SK-N-SH (cell line): ENCODE results near the gene TMEM44. TPM values are rescaled to one million over a fixed set of nuclear protein-coding genes. Genes with fewer than 3 reads are reported as not detected.
"Not testable (repeated sequence)": the region's sequence is repeated elsewhere in the genome, so short reads cannot be mapped to it uniquely, and the experiment has no call there.

ENCODE experiments used
- CTCF ChIA-PET: fragments of 300-600, 350-600 bp; formaldehyde crosslinking; extraction: SDS; loops from one replicate; lab custom pipeline; 2021; lab: Yijun Ruan, JAX
- POLR2A ChIA-PET: fragments of 350-600 bp; sonication (Branson Sonifier 250); formaldehyde crosslinking; extraction: SDS; loops from one replicate; lab custom pipeline; 2020; ENCODE audit warnings: antibody characterized with exemption, inconsistent platforms; lab: Yijun Ruan, JAX
- DNase-seq: peaks from one replicate; pipeline ENCODE4 v3.0.0; 2012
- H2AFZ ChIP-seq: fragments of 200-600 bp; sonication (generic); 2 replicates; pipeline ENCODE4 v1.8.1; 2016; ENCODE audit warnings: antibody characterized with exemption, mild to moderate bottlenecking, low read depth
- H3F3A ChIP-seq: fragments of 200-600 bp; sonication (generic); replicated peaks from 2 replicates; pipeline ENCODE3; 2016; ENCODE audit warnings: antibody characterized with exemption, mild to moderate bottlenecking; ENCODE audit not compliant: insufficient read depth
- H3K27ac ChIP-seq, 2 experiments: fragments of 200-500 bp in 1 of 2; fragments of 200-600 bp in 1 of 2; sonication (Bioruptor generic) in 1 of 2; sonication (generic), shearing (Covaris generic) in 1 of 2; 2 replicates each; pipeline versions ENCODE4 v1.5.1 to v1.6.1; 2014 to 2016; ENCODE audit warnings: low read depth in 2 of 2, inconsistent platforms in 1 of 2, low read length in 1 of 2, mild to moderate bottlenecking in 1 of 2, mixed read lengths in 1 of 2
- H3K27me3 ChIP-seq: fragments of 200-600 bp; sonication (generic), shearing (Covaris generic); 2 replicates; pipeline ENCODE4 v1.6.1; 2016; ENCODE audit warnings: mixed run types; ENCODE audit not compliant: insufficient read depth
- H3K36me3 ChIP-seq, 2 experiments: fragments of 200-500 bp in 1 of 2; fragments of 200-600 bp in 1 of 2; sonication (Bioruptor generic) in 1 of 2; sonication (generic) in 1 of 2; replicated peaks in 1 of 2; 2 replicates each; pipeline versions ENCODE3 to v1.5.1; 2014 to 2016; ENCODE audit warnings: low read length in 1 of 2, mild to moderate bottlenecking in 1 of 2; ENCODE audit not compliant: insufficient read depth in 2 of 2, control insufficient read depth in 1 of 2
- H3K4me1 ChIP-seq, 2 experiments: fragments of 200-500 bp in 1 of 2; fragments of 200-600 bp in 1 of 2; sonication (Bioruptor generic) in 1 of 2; sonication (generic), shearing (Covaris generic) in 1 of 2; 2 replicates each; pipeline versions ENCODE4 v1.5.1 to v1.6.1; 2014 to 2016; ENCODE audit warnings: low read depth in 1 of 2, low read length in 1 of 2, mixed run types in 1 of 2; ENCODE audit not compliant: insufficient read depth in 2 of 2, control insufficient read depth in 1 of 2
- H3K4me2 ChIP-seq: fragments of 200-600 bp; sonication (generic), shearing (Covaris generic); 2 replicates; pipeline ENCODE4 v1.6.1; 2017; ENCODE audit warnings: mixed run types
- H3K4me3 ChIP-seq, 2 experiments: fragments of 200-500 bp in 1 of 2; fragments of 200-600 bp in 1 of 2; sonication (Bioruptor generic) in 1 of 2; sonication (generic), shearing (Covaris generic) in 1 of 2; 2 replicates each; pipeline versions ENCODE4 v1.5.1 to v1.8.1; 2014 to 2016; ENCODE audit warnings: low read depth in 2 of 2, inconsistent platforms in 1 of 2, low read length in 1 of 2, mild to moderate bottlenecking in 1 of 2, mixed read lengths in 1 of 2, moderate library complexity in 1 of 2
- H3K79me2 ChIP-seq: fragments of 200-600 bp; sonication (generic); 2 replicates; pipeline ENCODE4 v1.8.1; 2017; ENCODE audit warnings: mild to moderate bottlenecking; ENCODE audit not compliant: insufficient read depth
- H3K9ac ChIP-seq: fragments of 200-600 bp; sonication (generic); 2 replicates; pipeline ENCODE4 v1.6.1; 2017; ENCODE audit warnings: mixed run types
- H3K9me2 ChIP-seq: fragments of 200-600 bp; sonication (generic); 2 replicates; pipeline ENCODE4 v1.6.1; 2017; ENCODE audit warnings: mixed run types
- H3K9me3 ChIP-seq: fragments of 200-600 bp; sonication (generic); 2 replicates; pipeline ENCODE4 v1.6.1; 2017; ENCODE audit warnings: mixed run types, mild to moderate bottlenecking, moderate library complexity
- H4K20me1 ChIP-seq: fragments of 200-600 bp; sonication (generic); 2 replicates; pipeline ENCODE4 v1.6.1; 2017; ENCODE audit warnings: mild to moderate bottlenecking, mixed run types; ENCODE audit not compliant: insufficient read depth
- CHD2 ChIP-seq: fragments of 150-350 bp; IDR thresholded peaks from 2 replicates; pipeline ENCODE4 v1.6.1; 2018; ENCODE audit warnings: low read length; ENCODE audit not compliant: partially characterized antibody
- FOXJ3 ChIP-seq: sonication (generic); formaldehyde crosslinking; IDR thresholded peaks from 2 replicates; pipeline ENCODE4 v1.5.1; 2020; ENCODE audit warnings: mild to moderate bottlenecking, missing genetic modification reagents
- GATA2 ChIP-seq: sonication (generic); formaldehyde crosslinking; IDR thresholded peaks from 2 replicates; pipeline ENCODE4 v1.5.0; 2020; ENCODE audit warnings: mild to moderate bottlenecking, missing genetic modification reagents
- MXI1 ChIP-seq: IDR thresholded peaks from 2 replicates; pipeline ENCODE4 v1.6.1; 2012; ENCODE audit warnings: mild to moderate bottlenecking, low read depth, low read length, improper control_type of control experiment
- RAD21 ChIP-seq: IDR thresholded peaks from 2 replicates; pipeline ENCODE4 v1.6.1; 2012; ENCODE audit warnings: mild to moderate bottlenecking, low read length
- RFX5 ChIP-seq: IDR thresholded peaks from 2 replicates; pipeline ENCODE4 v1.6.1; 2012; ENCODE audit warnings: mild to moderate bottlenecking, improper control_type of control experiment, low read length
- TCF12 ChIP-seq: IDR thresholded peaks from 2 replicates; pipeline ENCODE4 v1.4.0; 2012
- WGBS: methylation state at CpG from one replicate; pipeline ENCODE4 v1.1.6; 2017; ENCODE audit warnings: low lambda C conversion rate; 5-methylcytosine and 5-hydroxymethylcytosine counted together
- polyA plus RNA-seq, 3 experiments: library from polyadenylated mRNA; depleted of rRNA; stranded (reverse); fragments of >200 nt; gene quantifications; 2 replicates each; pipeline ENCODE4 v1.2.3, GENCODE V29; 2012
- TF ChIP-seq, protein P1 (sequence below): fragments of 200-600 bp; sonication (generic); IDR thresholded peaks from 2 replicates; pipeline ENCODE4 v1.6.1; 2017; ENCODE audit warnings: antibody characterized with exemption, mild to moderate bottlenecking, moderate library complexity
- TF ChIP-seq, protein P2 (sequence below): IDR thresholded peaks from 2 replicates; pipeline ENCODE4 v1.4.0; 2012; ENCODE audit warnings: low read depth, borderline replicate concordance
- TF ChIP-seq, protein P3 (sequence below): IDR thresholded peaks from 2 replicates; pipeline ENCODE4 v1.4.0; 2012; ENCODE audit warnings: low read depth

TMEM44 gene
- polyA plus RNA-seq, 1 of the 3 experiments (the other 2 are of a cell fraction): 22.6 TPM

DNA sequence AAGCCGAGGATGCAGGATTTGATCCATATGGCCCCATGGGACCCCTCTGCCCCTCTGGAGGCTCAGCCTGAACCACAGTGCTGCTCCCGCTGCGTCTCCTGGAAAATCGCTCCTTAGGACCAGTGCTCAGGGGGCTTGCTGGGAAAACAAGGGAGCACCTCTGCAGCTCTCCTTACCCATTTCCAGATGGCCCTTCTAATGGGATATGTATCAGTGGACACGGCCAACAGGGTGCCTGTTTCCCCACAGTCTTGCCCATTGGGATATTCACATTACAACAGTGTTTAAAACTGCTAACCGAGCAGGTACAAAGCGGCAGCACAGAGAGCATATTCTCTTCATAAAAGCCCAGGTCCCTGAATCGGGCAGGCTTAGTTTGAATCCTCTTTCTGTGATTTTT, 27.1 kb downstream of the TMEM44 start:
- Histone ChIP-seq H3K27ac (no peak overlapping the region), H3K27me3 (no peaks in the 10 kb centered on the region), H3K4me2 (no peak overlapping the region), H4K20me1 (no peaks in the 10 kb centered on the region), H3K9me3 (no peaks in the 10 kb centered on the region), H3K79me2 (no peaks in the 10 kb centered on the region), H2AFZ (no peak overlapping the region), H3K9me2 (no peaks in the 10 kb centered on the region), H3K9ac (no peak overlapping the region), H3K36me3 (peaks cover 0 to 8% of the 10 kb centered on the region in 2 experiments), H3F3A (peaks cover 12% of the 10 kb centered on the region), H3K4me1 (peaks cover 0 to 7% of the 10 kb centered on the region in 2 experiments; a peak in 1 of 4 replicates)
- WGBS: 92% methylated on average over 7 of the region's 8 CpGs
- POLR2A ChIA-PET: no interaction called here
- CTCF ChIA-PET: interaction anchor here (1.3 to 3.5 kb wide), 4 partner anchors 11 to 273 kb away, joined by 3 to 31 read pairs (median 4); no protein-coding TSS in a partner anchor
- TF ChIP-seq GATA2 (CRISPR knock-in tag) (peak; percentile 54), MXI1 (no peak)
- TF ChIP-seq, all 33 proteins: peak for 1
- no peak overlapping the region for H3K4me3 ChIP-seq
- peak; percentile 66 for DNase-seq

DNA sequence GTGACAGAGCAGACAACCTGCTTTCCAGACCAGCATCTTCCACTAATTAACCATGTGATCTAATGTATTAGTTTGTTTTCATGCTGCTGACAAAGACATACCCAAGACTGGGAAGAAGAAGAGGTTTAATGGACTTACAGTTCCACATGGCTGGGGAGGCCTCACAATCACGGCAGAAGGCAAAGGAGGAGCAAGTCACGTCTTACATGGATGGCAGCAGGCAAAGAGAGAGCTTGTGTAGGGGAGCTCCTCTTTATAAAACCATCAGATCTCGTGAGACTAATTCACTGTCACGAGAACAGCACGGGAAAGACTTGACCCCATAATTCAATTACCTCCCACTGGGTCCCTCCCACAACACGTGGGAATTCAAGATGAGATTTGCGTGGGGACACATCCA, 27.9 kb downstream of the TMEM44 start:
- CTCF ChIA-PET: interaction anchor here (0.9 to 3.5 kb wide), 7 partner anchors 10 to 272 kb away, joined by 3 to 31 read pairs (median 4); partner anchors contain the start of gene LSG1
- not testable (repeated sequence) for H3K79me2 ChIP-seq

DNA sequence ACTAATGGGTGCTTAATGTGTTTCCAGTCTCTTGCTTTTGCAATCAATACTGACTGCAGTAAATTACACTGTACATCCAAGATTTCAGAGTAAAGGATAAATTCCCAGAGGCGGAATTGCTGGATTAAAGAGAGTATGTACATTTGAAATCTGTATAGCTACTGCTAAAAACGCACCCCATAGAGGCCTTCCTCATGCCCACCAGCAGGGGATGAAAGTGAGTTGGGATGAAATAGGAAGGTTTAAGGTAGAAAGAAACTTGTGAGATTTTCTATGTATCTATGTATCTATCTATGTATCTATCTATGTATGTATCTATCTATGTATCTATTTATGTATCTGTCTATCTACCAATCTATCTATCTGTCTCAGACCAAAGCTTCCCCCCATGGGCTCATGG, 28.4 kb downstream of the TMEM44 start:
- Histone ChIP-seq H3K36me3 (peaks cover 0 to 8% of the 10 kb centered on the region in 2 experiments), H3K4me2 (no peak overlapping the region), H3K9ac (no peak overlapping the region), H3K27me3 (no peaks in the 10 kb centered on the region), H2AFZ (no peak overlapping the region), H3K9me3 (no peaks in the 10 kb centered on the region), H3K4me3 (no peak overlapping the region), H3K27ac (no peak overlapping the region), H4K20me1 (no peaks in the 10 kb centered on the region), H3K9me2 (no peaks in the 10 kb centered on the region), H3K4me1 (peaks cover 0 to 7% of the 10 kb centered on the region in 2 experiments; a peak in 1 of 4 replicates), H3K79me2 (no peaks in the 10 kb centered on the region), H3F3A (peaks cover 7% of the 10 kb centered on the region)
- no peak for TF ChIP-seq TCF12
- TF ChIP-seq, protein P1, sequence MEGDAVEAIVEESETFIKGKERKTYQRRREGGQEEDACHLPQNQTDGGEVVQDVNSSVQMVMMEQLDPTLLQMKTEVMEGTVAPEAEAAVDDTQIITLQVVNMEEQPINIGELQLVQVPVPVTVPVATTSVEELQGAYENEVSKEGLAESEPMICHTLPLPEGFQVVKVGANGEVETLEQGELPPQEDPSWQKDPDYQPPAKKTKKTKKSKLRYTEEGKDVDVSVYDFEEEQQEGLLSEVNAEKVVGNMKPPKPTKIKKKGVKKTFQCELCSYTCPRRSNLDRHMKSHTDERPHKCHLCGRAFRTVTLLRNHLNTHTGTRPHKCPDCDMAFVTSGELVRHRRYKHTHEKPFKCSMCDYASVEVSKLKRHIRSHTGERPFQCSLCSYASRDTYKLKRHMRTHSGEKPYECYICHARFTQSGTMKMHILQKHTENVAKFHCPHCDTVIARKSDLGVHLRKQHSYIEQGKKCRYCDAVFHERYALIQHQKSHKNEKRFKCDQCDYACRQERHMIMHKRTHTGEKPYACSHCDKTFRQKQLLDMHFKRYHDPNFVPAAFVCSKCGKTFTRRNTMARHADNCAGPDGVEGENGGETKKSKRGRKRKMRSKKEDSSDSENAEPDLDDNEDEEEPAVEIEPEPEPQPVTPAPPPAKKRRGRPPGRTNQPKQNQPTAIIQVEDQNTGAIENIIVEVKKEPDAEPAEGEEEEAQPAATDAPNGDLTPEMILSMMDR: peak; percentile 51
- TF ChIP-seq FOXJ3 (CRISPR knock-in tag): no peak
- TF ChIP-seq, protein P2, sequence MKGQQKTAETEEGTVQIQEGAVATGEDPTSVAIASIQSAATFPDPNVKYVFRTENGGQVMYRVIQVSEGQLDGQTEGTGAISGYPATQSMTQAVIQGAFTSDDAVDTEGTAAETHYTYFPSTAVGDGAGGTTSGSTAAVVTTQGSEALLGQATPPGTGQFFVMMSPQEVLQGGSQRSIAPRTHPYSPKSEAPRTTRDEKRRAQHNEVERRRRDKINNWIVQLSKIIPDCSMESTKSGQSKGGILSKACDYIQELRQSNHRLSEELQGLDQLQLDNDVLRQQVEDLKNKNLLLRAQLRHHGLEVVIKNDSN: no peak
- TF ChIP-seq RFX5: no peak
- peak; percentile 12; the same call in 1 of the 2 replicates for TF ChIP-seq RAD21
- no peak for TF ChIP-seq CHD2
- TF ChIP-seq, protein P3, sequence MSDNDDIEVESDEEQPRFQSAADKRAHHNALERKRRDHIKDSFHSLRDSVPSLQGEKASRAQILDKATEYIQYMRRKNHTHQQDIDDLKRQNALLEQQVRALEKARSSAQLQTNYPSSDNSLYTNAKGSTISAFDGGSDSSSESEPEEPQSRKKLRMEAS: no peak
- POLR2A ChIA-PET: no interaction called here
- CTCF ChIA-PET: interaction anchor here (0.8 to 3.5 kb wide), 7 partner anchors 10 to 271 kb away, joined by 3 to 31 read pairs (median 4); partner anchors contain the start of gene LSG1
- 89% methylated on average over 2 of the region's 2 CpGs for WGBS
- DNase-seq: no peak

More for the DNA sequence above, 27.9 kb downstream of the TMEM44 start:
- H2AFZ ChIP-seq, H3K9ac ChIP-seq, H3K36me3 ChIP-seq, H3K27ac ChIP-seq, H3K9me3 ChIP-seq, H3K4me1 ChIP-seq, DNase-seq, H3K4me3 ChIP-seq, H3F3A ChIP-seq, H4K20me1 ChIP-seq, H3K9me2 ChIP-seq, POLR2A ChIA-PET, H3K27me3 ChIP-seq, H3K4me2 ChIP-seq: not testable (repeated sequence)
- WGBS: 97% methylated on average over 7 of the region's 7 CpGs
